Lower lobe of right lung (tissue), 2 donors: Measurements from ENCODE around the gene PDS5B. TPM values are rescaled to one million over a fixed set of nuclear protein-coding genes. Genes with fewer than 3 reads are reported as not detected.

Experiments
- ATAC-seq, 2 donors: fragments of 200-7000 bp; cut with Tn5 transposase; one replicate each; pipeline ENCODE4 v1.9.1; 2020 to 2022; ENCODE audit warnings: mild to moderate bottlenecking in 2 of 2, moderate library complexity in 2 of 2
- DNase-seq: peaks from one replicate; pipeline ENCODE4 v3.0.0-alpha.2; 2020
- H3K27ac ChIP-seq: fragments of 200-600 bp; one replicate; pipeline ENCODE4 v1.8.0; 2022
- H3K27me3 ChIP-seq: fragments of 200-600 bp; one replicate; pipeline ENCODE4 v1.8.0; 2022; ENCODE audit warnings: low read depth
- H3K36me3 ChIP-seq: fragments of 200-600 bp; one replicate; pipeline ENCODE4 v1.8.0; 2022; ENCODE audit warnings: mild to moderate bottlenecking
- H3K4me1 ChIP-seq: fragments of 200-600 bp; one replicate; pipeline ENCODE4 v1.8.0; 2022
- H3K4me3 ChIP-seq: fragments of 200-600 bp; one replicate; pipeline ENCODE4 v1.8.0; 2022; ENCODE audit warnings: mild to moderate bottlenecking
- H3K9me3 ChIP-seq: fragments of 200-600 bp; one replicate; pipeline ENCODE4 v1.8.0; 2022
- CTCF ChIP-seq: fragments of 200-600 bp; IDR thresholded peaks from one replicate; pipeline ENCODE4 v1.8.0; 2022; ENCODE audit warnings: antibody characterized with exemption, mild to moderate bottlenecking
- intact Hi-C: fragments of 100-400 bp; cut with DNase I; formaldehyde crosslinking; loops from one replicate; pipeline ENCODE4 v1.11.0; 2022
- total RNA-seq: library from RNA; stranded (reverse); fragmentation: NEBNext Ultra II Directional; extraction: Animal tissue kit (Norgen Biotek cat#: 25700); gene quantifications from one replicate; pipeline ENCODE4 v1.2.1, GENCODE V29; 2021
- donor health status: DM: no; HTN: yes; CAD: no; lungs with severe emphysema.

PDS5B gene
- total RNA-seq, 1 donor from 2014 or later, result 46.3 TPM

- Histone ChIP-seq H3K27ac (no peak overlapping the region), H3K27me3 (no peaks in the 10 kb centered on the region), H3K4me1 (peaks cover 34% of the 10 kb centered on the region), H3K36me3 (peaks cover 7% of the 10 kb centered on the region), H3K4me3 (no peak overlapping the region), H3K9me3 (no peaks in the 10 kb centered on the region)
- TF ChIP-seq CTCF, result no peak
- DNase-seq, result no peak
- intact Hi-C loops, result no loop called here
- ATAC-seq, result no peak
These were observed 61.7 kb downstream of the PDS5B start for GRCh38 chr13:32647926-32648325.

- intact Hi-C loops, result no loop called here
- DNase-seq, result no peak
- Histone ChIP-seq H3K27ac (no peak overlapping the region), H3K4me1 (peaks cover 26% of the 10 kb centered on the region), H3K4me3 (no peak overlapping the region), H3K9me3 (peaks cover 1% of the 10 kb centered on the region), H3K36me3 (peaks cover 7% of the 10 kb centered on the region), H3K27me3 (no peaks in the 10 kb centered on the region)
- peak; percentile 72 to 86 for ATAC-seq
- TF ChIP-seq CTCF, result peak; percentile 72
These were observed 64.6 kb downstream of the PDS5B start for GRCh38 chr13:32650705-32651311.

- ATAC-seq (no peak), DNase-seq (no peak)
- H3K27ac ChIP-seq, result no peak overlapping the region
- H3K9me3 ChIP-seq, result peaks cover 3% of the 10 kb centered on the region
- no peaks in the 10 kb centered on the region for H3K27me3 ChIP-seq
- H3K36me3 ChIP-seq, result peaks cover 10% of the 10 kb centered on the region
- H3K4me3 ChIP-seq, result no peak overlapping the region
- intact Hi-C loops, result no loop called here
- no peak for TF ChIP-seq CTCF
- peaks cover 10% of the 10 kb centered on the region for H3K4me1 ChIP-seq
These were observed 71.1 kb downstream of the PDS5B start for GRCh38 chr13:32657309-32657708.

GRCh38 chr13:32659736-32660135 is 73.5 kb downstream of the PDS5B start:
- intact Hi-C loops, result no loop called here
- Histone ChIP-seq H3K36me3 (peaks cover 8% of the 10 kb centered on the region), H3K27ac (no peak overlapping the region), H3K4me3 (no peak overlapping the region), H3K4me1 (peaks cover 10% of the 10 kb centered on the region), H3K27me3 (no peaks in the 10 kb centered on the region), H3K9me3 (peaks cover 3% of the 10 kb centered on the region)
- ATAC-seq (no peak), DNase-seq (no peak)
- TF ChIP-seq CTCF, result no peak

- no peak overlapping the region for H3K4me3 ChIP-seq
- ATAC-seq (no peak), DNase-seq (no peak)
- H3K36me3 ChIP-seq, result peaks cover 8% of the 10 kb centered on the region
- peaks cover 3% of the 10 kb centered on the region for H3K9me3 ChIP-seq
- intact Hi-C loops, result no loop called here
- no peak overlapping the region for H3K27ac ChIP-seq
- no peak for TF ChIP-seq CTCF
- no peaks in the 10 kb centered on the region for H3K27me3 ChIP-seq
- peaks cover 10% of the 10 kb centered on the region for H3K4me1 ChIP-seq
These were observed 74.0 kb downstream of the PDS5B start for GRCh38 chr13:32660227-32660626.
